ENCODE measurements around the gene ELSPBP1. TPM values are rescaled to one million over a fixed set of nuclear protein-coding genes. Genes with fewer than 3 reads are reported as not detected.

Gene ELSPBP1
- total RNA-seq, 1 experiment from 2014 or later = not detected

GRCh38 chr19:47992070-47992469 lies 2.4 kb upstream of the ELSPBP1 start, which contains the start of gene BSPH1:
Gene BSPH1, minus strand, starts transcription at chr19:47992170. Its CDS starts 89 bp downstream, at chr19:47992081.
- Histone ChIP-seq H4K91ac (ENCODE audit: insufficient read length, low read depth, low read length) (no peak within 1 kb of the TSS), H2AK5ac (ENCODE audit: insufficient read length, low read length) (no peak within 1 kb of the TSS), H3K23ac (ENCODE audit: insufficient read length, low read depth, low read length) (no peak within 1 kb of the TSS), H3K4me2 (ENCODE audit: insufficient read depth, insufficient read length, low read length) (no peak within 1 kb of the TSS), H3K23me2 (ENCODE audit: insufficient read length, low read depth, low read length, poor library complexity, severe bottlenecking) (no peaks in the 10 kb centered on the region), H4K8ac (replicated peaks; ENCODE audit: insufficient read length, low read depth, low read length) (peak within 1 kb of the TSS; percentile 55), H2AFZ (ENCODE audit: low read length) (no peak within 1 kb of the TSS), H4K20me1 (ENCODE audit: control insufficient read depth, insufficient read depth, insufficient read length) (no peaks in the 10 kb centered on the region), H3K79me2 (ENCODE audit: insufficient read depth, low read length) (no peaks in the 10 kb centered on the region), H2BK15ac (ENCODE audit: low read depth, low read length) (no peak within 1 kb of the TSS), H2BK5ac (ENCODE audit: insufficient read length, low read length) (no peak within 1 kb of the TSS), H4K5ac (ENCODE audit: insufficient read length, low read depth, low read length) (no peak within 1 kb of the TSS), H2BK20ac (ENCODE audit: low read depth, low read length, poor library complexity, severe bottlenecking) (no peak within 1 kb of the TSS), H3K27ac (ENCODE audit: insufficient read length, low read depth, low read length) (no peak within 1 kb of the TSS), H2BK120ac (ENCODE audit: low read depth, low read length, poor library complexity, severe bottlenecking) (no peak within 1 kb of the TSS), H2BK12ac (ENCODE audit: insufficient read length, low read depth, low read length) (no peak within 1 kb of the TSS), H3K79me1 (ENCODE audit: insufficient read depth, low read depth, low read length, poor library complexity, severe bottlenecking) (no peaks in the 10 kb centered on the region), H3K4ac (ENCODE audit: low read depth, low read length) (no peak within 1 kb of the TSS), H3K9me3 (ENCODE audit: control insufficient read depth, low read depth, low read length) (no peaks in the 10 kb centered on the region), H3K4me1 (ENCODE audit: insufficient read depth, low read length) (no peaks in the 10 kb centered on the region), H3T11ph (ENCODE audit: low read length) (no peak within 1 kb of the TSS), H3K18ac (ENCODE audit: insufficient read length, low read depth, low read length) (no peak within 1 kb of the TSS), H3K14ac (ENCODE audit: insufficient read depth, low read length) (no peak within 1 kb of the TSS), H3K56ac (ENCODE audit: insufficient read length, low read depth, low read length) (no peak within 1 kb of the TSS), H3K9ac (ENCODE audit: extremely low read depth, insufficient read length, low read length) (no peak within 1 kb of the TSS), H3K27me3 (ENCODE audit: insufficient read depth, low read length) (no peaks in the 10 kb centered on the region)
- no peak for TF ChIP-seq CTCF (conservative IDR thresholded peaks at IDR 0.05)
- Mint-ChIP-seq H3K4me3 (no peak within 1 kb of the TSS), H3K27me3 (ENCODE audit: low read depth) (peaks cover 7% of the 10 kb centered on the region), H3K9me3 (no peaks in the 10 kb centered on the region), H3K27ac (no peak within 1 kb of the TSS), H3K4me1 (peaks cover 7 to 8% of the 10 kb centered on the region in 2 experiments; a peak in 2 of 4 replicates), H3K36me3 (ENCODE audit: insufficient read depth in 1 of 3, low read depth in 3 of 3) (no peaks in the 10 kb centered on the region)
- no CpG with 5 or more reads among the region's 2 CpGs for WGBS (ENCODE audit: extremely low coverage, insufficient read length, low lambda C conversion rate)
- no peak for DNase-seq

Measured in H9 (cell line).